GM12874 (cell line): Measurements from ENCODE around the gene CYB5A.

Experiments
- CTCF ChIP-seq: IDR thresholded peaks from 2 replicates; pipeline ENCODE4 v1.5.1; 2011; ENCODE audit warnings: low read depth, mild to moderate bottlenecking, control low read depth, low read length, moderate library complexity; ENCODE audit not compliant: insufficient read depth

Gene CYB5A

GRCh38 chr18:74291771-74292540 is at the start of gene CYB5A:
Gene CYB5A (minus strand): TSS chr18:74291963. CDS start chr18:74291875, 88 bp downstream.
- 0 out of 2 replicates have a peak, but pooled peaks have one; percentile 16 for TF ChIP-seq CTCF

- TF ChIP-seq CTCF, result no peak
These were observed 46.1 kb upstream of the CYB5A start for GRCh38 chr18:74337912-74338309.

GRCh38 chr18:74337155-74337911 is 45.6 kb upstream of the CYB5A start:
- no peak for TF ChIP-seq CTCF

- TF ChIP-seq CTCF, result no peak
These were observed 44.9 kb upstream of the CYB5A start for GRCh38 chr18:74336656-74337055.

- TF ChIP-seq CTCF, result no peak
These were observed 42.6 kb upstream of the CYB5A start for GRCh38 chr18:74334242-74334893.

- TF ChIP-seq CTCF, result no peak
These were observed 41.3 kb upstream of the CYB5A start for GRCh38 chr18:74333091-74333490.

- TF ChIP-seq CTCF, result peak; percentile 19; the same call in 1 of the 2 replicates
These were observed 39.6 kb upstream of the CYB5A start for GRCh38 chr18:74331404-74331803.
